Stimulated activated CD8-positive, alpha-beta memory T cell treated with anti-CD3 and anti-CD28 coated beads, Interleukin-12 subunit alpha, Interleukin-12 subunit beta, amount 100 ng/mL, for 4 hours (primary cell): ENCODE data around the gene TCF25.

Source experiments
- DNase-seq: peaks from one replicate; pipeline ENCODE4 v3.0.0-alpha.2; 2020; ENCODE audit warnings: low read depth

Gene TCF25

DNA sequence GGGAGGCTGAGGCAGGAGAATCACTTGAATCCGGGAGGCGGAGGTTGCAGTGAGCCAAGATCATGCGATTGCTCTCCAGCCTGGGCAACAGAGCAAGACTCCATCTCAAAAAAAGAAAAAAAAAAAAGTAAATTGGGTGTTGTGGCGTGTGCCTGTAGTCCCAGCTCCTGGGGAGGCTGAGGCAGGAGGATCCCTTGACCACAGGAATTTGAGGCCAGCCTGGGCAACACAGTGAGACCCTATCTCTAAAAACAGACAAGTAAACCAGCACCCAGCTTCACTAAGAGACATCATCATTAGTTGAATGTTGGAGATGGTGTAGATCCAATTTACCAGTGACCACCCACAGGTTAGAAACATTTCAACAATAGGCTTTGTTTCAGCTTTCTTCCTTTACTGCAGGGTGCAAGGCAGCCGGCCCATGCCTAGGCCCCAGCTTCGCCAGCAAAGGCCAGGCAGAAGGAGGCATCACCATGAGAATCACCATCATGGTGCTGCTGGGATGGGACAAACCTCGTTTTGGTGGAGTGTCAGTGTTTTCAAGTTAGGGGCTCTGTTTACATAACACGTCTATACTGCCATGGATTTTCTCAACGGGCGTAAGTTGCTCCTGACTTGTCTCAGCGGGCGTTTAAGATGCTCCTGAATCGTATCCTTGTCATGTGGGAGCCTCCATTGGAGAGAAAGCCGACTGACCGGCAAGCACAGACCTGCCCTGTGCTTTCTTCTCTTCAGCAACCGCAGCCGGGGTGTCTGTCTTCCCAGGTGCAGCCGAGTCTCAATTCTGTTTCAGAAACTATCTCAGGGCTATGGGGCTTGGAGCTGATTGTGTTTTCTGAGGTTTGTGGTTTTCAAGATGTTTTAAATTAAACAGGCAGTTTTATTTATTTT, 7.3 kb downstream of the TCF25 start:
- no peak for DNase-seq

- no peak for DNase-seq
These were observed 8.0 kb downstream of the TCF25 start for GRCh38 chr16:89881368-89881730.

GRCh38 chr16:89883346-89884040, 10.1 kb downstream of the TCF25 start:
- no peak for DNase-seq

DNA sequence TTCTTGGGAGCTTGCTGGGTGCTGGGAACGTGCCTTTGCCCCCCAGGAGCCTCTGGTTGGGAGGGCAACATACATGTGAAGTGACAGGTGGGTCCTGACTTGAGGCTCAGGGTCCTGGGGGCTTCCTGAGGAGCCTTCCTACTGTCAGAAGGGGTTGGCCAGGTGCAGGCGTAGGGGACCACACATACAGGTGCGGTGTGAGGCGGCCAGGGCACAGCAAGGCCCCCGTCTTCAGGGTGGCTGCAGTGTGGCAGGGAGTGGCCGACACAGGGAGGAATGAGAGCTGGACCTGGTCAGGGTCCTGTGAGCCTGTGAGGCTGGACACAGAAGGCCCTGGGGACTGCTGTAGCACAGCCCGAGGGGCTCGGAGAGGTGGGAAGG, 10.6 kb downstream of the TCF25 start:
- no peak for DNase-seq

DNA sequence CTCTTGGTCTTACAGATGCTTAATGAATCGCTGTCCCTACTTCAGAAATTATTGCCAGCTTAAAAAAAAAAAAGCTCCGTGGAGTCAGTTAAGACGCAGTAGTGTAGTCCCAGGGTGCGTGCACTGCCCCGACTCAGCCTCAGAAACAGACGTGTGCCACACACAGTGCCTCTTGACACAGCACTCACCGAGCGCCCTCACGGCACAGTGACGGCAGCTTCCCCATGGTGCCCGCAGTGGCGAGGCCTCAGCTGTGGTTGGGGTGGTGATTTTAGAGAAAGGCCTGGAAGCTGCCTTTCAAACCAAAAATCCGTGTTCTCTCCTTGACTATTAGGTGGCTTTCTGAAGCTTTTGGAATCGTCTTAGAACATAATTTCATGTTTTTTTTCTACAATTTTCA, 13.9 kb downstream of the TCF25 start:
- no peak for DNase-seq

GRCh38 chr16:89890200-89890599, 16.8 kb downstream of the TCF25 start:
- DNase-seq: no peak

DNA sequence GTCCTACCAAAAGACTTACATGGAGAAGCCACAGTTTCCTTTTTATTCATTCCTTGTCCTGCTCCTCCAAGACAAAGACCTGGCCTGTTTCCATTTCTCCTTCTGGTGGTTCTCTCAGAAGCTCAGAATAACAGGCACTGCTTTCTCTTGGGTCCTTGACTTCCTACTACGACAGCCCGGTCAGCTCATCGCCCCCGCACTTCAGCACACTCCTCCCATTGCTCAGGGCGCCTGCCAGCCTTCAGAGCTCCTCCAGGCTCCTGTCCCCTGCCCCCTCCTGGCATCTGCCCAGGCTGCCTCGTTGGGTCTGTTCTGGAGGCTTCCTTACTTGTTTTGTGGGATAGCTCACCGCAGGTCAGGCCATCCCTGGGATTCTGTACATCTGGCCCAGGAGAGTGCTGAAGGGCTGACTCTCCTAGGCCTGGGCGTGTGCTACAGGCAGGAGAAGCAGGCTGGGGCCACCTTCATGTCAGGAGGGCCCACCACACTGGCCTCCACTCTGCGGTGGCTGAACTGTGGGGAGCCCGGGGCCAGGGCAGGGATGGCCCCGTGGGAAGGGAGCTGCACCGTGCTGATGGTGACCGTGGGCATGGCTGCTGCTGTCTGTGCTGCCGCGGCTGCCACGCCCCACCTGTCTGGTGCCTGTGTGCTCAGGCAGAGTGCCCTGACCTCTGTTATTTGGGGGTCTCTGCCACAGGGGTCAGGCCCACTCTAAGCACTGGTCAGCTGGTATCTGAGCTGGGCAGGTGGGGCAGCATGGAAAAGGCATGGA, 17.7 kb downstream of the TCF25 start:
- no peak for DNase-seq

GRCh38 chr16:89892055-89892630, 18.8 kb downstream of the TCF25 start:
- DNase-seq: no peak

DNA sequence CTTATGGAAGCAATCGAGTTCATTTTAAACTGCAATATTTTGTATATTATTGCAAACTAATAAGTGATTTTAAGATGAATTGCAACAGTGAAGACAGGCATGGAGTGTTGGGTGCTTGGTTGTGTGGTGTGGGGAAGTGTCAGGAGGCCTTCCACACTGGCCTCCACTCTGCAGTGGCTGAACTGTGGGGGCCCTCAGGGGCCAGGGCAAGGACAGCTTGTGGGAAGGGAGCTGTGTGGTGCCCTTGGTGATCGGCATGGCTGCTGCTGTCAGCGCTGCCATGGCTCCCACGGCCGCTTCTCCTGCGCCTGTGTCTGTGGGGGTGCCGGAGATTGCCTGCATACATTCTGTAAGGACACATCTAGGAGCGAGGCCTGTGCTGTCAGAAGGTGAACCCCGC, 19.2 kb downstream of the TCF25 start:
- no peak for DNase-seq

DNA sequence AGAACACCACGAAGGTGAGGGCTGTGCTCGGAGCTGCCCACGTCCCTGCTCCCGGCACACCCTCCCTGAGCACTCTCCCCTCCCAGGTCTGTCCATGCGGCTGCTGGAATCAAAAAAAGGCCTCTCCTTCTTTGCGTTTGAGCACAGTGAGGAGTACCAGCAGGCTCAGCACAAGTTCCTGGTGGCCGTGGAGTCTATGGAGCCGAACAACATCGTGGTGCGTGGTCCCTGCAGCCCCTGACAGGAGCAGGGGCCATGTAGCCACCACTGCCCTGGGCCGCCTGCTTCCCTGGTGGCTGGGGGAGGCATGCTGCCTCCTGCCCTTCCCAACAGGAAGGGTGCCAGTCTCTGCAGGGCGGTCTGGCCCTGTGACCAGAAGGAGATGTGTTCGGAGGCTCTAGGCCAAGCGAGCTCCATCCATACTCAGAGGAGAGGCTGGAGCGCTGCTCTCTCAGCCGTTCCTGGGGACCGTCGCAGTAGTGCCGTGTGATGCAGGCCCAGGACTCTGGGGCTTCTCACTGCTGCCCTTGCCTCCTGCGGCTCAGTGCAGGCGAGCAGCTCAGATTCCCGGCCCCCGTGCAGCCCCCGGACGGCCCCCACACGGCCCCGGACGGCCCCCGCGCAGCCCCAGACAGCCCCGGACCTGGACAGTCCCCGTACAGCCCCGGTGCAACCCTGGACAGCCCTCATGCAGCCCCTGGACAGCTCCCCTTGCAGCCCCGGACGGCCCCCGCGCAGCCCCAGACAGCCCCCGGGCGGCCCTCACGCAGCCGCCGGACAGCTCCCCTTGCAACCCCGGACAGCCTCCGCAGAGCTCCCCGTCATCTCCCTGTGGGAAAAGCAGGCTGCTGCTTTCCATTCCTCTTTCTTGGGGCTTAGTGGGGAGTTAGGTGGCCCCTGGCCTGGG, 20.5 kb downstream of the TCF25 start:
- no peak for DNase-seq

DNA sequence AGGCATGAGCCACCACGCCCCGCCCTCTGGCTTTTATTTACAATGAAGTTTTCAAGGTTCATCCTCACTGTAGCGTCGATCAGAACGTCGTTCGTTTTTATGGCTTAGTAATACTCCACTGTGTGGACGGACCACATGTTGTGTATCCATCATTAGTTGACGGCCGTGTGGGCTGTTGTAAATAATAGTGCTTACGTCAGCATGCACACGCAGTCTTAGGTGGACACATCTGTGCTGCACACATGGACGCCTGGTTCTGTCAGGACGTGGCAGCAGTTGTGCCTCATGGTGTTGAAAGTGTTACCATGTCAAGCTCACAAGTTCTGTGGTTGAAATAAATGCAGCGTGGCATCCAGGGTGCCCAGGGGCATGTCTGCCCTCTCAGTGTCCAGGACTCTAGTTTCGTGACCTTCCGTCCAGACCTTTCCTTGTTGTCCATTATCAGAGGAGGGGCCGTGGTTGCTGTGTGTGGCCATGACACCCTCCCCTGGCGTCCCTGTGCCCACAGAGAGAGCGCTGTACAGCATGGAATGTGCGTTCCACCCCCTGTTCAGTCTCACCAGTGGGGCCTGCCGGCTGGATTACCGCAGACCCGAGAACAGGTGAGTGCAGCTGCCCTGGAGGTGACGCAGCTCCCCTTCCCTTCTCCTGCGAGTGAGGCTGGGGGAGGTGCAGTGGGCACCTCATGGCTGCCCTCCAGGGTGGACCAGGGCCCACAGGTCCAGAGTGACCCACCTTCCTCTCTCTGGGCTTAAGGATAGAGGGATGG, 22.3 kb downstream of the TCF25 start:
- DNase-seq: no peak

- DNase-seq: no peak
These were observed 23.8 kb downstream of the TCF25 start for GRCh38 chr16:89897204-89897603.

DNA sequence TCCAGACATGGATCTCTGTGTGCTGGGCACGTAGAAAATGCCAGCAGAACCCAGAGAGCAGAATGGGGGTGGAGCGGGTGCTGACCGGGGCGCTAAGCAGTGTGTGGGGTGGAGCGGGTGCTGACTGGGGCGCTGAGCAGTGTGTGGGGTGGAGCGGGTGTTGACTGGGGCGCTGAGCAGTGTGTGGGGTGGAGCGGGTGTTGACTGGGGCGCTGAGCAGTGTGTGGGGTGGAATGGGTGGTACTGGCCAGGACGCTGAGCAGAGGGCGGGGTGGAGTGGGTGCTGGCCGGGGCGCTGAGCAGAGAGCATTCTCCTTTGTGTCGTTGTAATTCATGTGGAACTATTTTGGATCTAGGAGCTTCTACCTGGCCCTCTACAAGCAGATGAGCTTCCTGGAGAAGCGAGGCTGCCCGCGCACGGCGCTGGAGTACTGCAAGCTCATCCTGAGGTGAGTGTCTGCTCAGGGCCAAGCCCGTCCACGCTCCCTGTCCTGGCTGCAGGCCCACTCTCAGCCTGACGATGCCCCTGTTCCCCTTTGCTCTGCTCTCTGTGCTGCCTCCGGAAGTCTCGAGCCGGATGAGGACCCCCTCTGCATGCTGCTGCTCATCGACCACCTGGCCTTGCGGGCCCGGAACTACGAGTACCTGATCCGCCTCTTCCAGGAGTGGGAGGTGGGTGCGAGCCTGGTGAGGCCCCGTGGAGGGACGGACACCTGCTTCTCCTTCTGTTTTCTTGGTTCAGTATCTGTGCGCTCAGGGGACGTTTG, 25.0 kb downstream of the TCF25 start:
- no peak for DNase-seq

DNA sequence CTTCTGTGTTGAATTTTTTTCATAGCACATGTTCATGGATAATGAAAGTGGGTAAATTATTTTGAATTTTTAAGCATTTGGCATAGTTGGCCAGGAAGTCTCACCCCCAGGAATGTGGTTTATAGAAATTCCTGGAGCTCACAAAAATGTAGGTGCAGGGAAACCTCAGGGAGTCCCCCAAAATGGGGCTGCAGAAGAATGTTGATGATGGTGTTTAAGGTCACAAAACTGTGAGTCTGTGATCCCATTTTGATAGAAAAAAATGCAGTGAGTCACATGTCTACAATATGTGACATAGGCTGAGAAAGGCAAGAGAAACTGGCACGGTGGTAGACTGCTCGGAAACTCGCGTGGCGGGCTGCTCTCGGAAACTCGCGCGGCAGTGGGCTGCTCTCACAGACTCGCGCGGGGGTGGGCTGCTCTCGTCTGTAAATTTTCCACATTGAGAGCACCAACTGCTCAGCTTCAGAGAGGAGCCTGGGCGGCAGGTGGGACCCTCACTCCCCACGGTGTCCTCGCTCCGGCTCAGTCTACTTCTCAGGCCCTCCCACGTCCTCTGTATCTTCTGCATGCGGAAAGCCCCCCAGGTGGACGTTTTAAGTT, 26.6 kb downstream of the TCF25 start:
- DNase-seq: no peak

DNA sequence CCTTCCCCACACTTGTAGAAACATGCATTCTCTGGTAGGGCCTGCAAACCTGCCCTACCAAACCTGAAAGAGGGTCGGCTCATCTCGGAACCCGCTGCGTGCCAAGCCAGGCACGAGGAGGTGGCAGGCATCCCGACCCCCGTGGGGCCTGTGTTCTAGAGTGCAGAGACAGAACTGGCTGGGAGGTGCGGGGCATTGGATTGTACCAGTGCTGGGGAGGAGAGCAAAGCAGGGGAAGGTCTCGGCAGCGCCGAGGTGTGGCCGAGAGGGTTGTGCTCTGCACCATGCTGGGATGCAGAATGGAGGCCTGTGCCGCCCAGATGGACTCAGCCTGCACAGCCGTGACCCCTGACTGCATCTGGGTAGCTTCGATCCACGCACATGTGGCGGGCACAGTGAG, 27.5 kb downstream of the TCF25 start:
- no peak for DNase-seq

- DNase-seq: no peak
These were observed 29.6 kb downstream of the TCF25 start for GRCh38 chr16:89902980-89903379.

GRCh38 chr16:89903908-89904515, 30.6 kb downstream of the TCF25 start:
- DNase-seq: no peak

DNA sequence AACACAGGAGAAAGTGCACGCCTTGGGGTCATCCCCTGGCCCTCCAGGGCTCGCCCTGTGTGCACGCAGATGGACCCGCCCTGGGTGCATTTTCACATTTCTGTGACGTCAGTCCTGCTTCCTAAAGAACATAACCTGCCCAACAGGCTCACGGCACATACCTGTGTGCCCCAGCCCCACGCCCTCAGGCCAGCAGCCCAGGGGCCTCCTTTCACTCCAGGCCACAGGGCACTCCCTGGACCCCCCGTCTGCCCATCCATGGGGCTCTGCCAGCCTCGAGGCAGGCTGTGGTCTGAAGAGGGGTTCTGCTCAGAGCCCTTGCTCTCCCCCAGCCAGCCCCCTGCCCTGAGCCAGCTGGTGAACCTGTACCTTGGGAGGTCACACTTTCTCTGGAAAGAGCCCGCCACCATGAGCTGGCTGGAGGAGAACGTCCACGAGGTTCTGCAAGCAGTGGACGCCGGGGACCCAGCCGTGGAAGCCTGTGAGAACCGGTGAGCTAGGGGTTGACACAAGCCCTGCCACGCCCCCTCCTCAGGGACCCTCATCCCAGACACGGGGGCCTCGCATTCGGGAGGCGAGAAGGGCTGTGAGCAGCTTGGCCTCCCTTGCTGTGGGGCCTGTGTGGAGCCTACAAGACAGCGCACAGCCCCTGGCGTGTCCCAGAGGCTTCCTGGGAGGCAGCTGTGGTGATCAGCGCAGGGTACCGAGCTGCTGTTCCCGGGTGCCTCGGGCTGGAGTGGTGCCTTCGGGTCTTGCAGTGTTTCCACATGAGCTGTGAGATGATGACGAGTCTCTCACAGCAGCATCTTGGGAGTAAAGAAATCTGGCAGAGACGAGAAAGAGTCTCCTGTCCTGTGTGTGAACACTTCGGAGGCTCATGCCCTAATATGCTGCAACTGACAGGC, 31.5 kb downstream of the TCF25 start:
- DNase-seq: no peak
